Measurements from ENCODE around the gene HSPA1L.
"Not testable (repeated sequence)": the region's sequence is repeated elsewhere in the genome, so short reads cannot be mapped to it uniquely, and the experiment has no call there.

HSPA1L gene

DNA sequence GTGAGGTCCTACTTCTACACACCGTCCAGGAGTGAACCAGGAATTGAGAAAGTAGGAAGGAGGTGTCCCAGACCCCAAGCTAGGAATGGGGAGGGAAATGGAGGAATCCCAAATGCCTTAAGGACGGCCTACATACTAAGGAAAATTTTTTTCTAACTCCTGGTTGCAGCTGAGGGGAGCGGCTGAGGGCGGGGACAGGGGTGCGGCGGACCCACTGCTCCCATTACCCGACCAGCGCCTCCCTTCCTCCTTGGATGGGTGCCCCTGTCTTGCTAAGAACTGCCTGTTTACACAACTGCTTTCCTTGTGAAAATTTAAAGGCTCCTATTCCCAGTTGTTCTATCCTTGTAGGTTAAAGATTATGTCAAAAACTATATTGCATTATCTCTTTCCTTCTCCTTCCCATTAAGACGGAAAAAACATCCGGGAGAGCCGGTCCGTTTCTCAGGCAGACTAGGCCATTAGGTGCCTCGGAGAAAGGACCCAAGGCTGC lies 11.8 kb upstream of the HSPA1L start:
- H3K36me3 ChIP-seq (ENCODE audit: control insufficient read depth, insufficient read depth, low read length), result no peaks in the 10 kb centered on the region
- TF ChIP-seq, protein P1, sequence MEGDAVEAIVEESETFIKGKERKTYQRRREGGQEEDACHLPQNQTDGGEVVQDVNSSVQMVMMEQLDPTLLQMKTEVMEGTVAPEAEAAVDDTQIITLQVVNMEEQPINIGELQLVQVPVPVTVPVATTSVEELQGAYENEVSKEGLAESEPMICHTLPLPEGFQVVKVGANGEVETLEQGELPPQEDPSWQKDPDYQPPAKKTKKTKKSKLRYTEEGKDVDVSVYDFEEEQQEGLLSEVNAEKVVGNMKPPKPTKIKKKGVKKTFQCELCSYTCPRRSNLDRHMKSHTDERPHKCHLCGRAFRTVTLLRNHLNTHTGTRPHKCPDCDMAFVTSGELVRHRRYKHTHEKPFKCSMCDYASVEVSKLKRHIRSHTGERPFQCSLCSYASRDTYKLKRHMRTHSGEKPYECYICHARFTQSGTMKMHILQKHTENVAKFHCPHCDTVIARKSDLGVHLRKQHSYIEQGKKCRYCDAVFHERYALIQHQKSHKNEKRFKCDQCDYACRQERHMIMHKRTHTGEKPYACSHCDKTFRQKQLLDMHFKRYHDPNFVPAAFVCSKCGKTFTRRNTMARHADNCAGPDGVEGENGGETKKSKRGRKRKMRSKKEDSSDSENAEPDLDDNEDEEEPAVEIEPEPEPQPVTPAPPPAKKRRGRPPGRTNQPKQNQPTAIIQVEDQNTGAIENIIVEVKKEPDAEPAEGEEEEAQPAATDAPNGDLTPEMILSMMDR (IDR thresholded peaks at IDR 0.05; ENCODE audit: insufficient read depth, low read length, poor library complexity, severe bottlenecking), result no peak
- no peaks in the 10 kb centered on the region for H3K27me3 ChIP-seq (replicated peaks; ENCODE audit: control insufficient read depth, insufficient read depth, low read length)
- DNase-seq (ENCODE audit: extremely low read depth, insufficient read length), result no peak
- H3K4me3 ChIP-seq (replicated peaks; ENCODE audit: low read depth, low read length), result peak overlapping the region; percentile 66

DNA sequence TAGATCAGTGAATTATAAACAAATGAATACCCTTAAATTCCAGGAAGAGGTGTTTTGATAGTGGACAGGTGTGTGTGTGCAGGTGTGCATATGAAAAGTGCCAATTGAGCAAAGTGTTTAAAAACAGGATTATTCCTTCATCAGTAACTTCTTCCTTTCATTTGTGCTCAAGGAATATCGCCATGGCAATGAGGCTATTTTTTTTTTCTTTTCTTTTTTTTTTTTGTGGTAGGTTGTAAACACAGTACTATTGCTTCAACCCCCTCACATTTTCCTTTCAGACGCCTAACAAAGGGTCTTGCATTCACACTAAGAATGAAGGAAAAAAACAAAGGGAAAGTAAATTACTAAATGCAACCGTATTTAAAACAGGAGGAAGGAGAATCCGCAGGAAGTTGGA lies 10.5 kb upstream of the HSPA1L start:
- no peak overlapping the region for H3K4me3 ChIP-seq (replicated peaks; ENCODE audit: low read depth, low read length)
- no peaks in the 10 kb centered on the region for H3K27me3 ChIP-seq (replicated peaks; ENCODE audit: control insufficient read depth, insufficient read depth, low read length)
- no peaks in the 10 kb centered on the region for H3K36me3 ChIP-seq (ENCODE audit: control insufficient read depth, insufficient read depth, low read length)
- TF ChIP-seq, protein P1 (IDR thresholded peaks at IDR 0.05; ENCODE audit: insufficient read depth, low read length, poor library complexity, severe bottlenecking), result no peak
- no peak for DNase-seq (ENCODE audit: extremely low read depth, insufficient read length)

DNA sequence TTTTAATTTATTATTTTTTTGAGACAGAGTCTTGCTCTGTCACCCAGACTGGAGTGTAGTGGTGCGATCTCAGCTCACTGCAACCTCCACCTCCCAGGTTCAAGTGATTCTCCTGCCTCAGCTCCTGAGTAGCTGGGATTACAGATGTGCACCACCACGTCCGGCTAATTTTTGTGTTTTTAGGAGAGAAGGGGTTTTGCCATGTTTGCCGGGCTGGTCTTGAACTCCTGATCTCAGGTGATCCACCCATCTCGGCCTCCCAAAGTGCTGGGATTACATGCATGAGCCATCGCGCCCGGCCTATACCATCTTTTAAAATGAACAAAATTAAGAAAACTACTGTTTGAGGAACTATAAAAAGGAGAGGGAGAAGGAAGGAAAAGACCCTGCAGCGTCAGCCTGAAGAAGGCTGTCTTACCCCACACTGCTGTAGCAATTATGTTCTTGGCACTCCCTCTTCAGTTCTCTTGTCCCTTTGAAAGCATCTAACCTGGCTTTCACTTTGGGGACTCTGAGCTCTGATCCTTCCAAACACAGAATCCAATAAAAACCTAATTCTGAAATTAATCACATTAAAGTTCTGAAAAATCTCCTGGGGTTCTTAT lies 8.6 kb upstream of the HSPA1L start:
- not testable (repeated sequence) for H3K36me3 ChIP-seq (ENCODE audit: control insufficient read depth, insufficient read depth, low read length); H3K27me3 ChIP-seq (replicated peaks; ENCODE audit: control insufficient read depth, insufficient read depth, low read length); DNase-seq (ENCODE audit: extremely low read depth, insufficient read length); H3K4me3 ChIP-seq (replicated peaks; ENCODE audit: low read depth, low read length)

DNA sequence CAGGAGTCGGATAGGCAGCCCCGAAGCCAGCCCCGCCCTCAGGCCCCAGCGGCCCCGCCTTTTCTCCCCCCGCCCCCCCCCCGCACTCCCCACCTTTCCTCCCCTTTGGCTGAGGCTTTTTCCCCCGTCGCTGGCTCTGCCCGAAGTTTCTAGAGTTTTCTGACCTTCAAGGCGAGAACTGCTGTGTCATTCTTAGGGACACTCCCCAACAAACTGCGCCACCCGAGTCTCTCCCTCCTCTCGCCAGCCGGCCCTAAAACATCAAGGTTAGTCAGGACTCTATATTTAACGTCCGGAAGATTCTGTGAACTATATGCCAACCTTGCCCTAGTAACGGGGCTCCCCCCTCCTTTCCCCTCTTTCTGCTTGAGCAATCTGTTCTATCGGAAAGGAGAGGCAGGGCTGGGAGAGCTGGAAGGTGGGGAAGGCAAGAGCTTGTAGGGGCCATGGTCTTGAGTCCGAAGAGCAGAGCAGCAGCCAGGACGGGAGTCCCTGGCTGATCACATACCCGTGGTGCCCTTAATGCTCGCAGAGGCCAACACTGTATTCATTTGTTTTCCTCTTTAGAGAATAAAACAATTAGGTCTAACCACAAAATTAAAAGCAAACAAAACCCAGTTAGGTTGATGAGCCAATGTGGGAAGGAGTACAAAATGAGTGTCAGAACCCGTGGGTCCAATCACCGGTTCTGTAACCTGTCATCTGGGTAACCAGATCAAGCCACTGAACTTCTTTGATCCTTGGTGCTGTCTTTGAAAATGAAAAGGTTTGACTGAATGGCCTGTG lies 7.1 kb upstream of the HSPA1L start:
- Histone ChIP-seq H3K4me3 (replicated peaks; ENCODE audit: low read depth, low read length) (peak overlapping the region; percentile 80), H3K36me3 (ENCODE audit: control insufficient read depth, insufficient read depth, low read length) (no peaks in the 10 kb centered on the region), H3K27me3 (replicated peaks; ENCODE audit: control insufficient read depth, insufficient read depth, low read length) (no peaks in the 10 kb centered on the region)
- TF ChIP-seq, protein P1 (IDR thresholded peaks at IDR 0.05; ENCODE audit: insufficient read depth, low read length, poor library complexity, severe bottlenecking), result no peak
- peak; percentile 64 for DNase-seq (ENCODE audit: extremely low read depth, insufficient read length)

DNA sequence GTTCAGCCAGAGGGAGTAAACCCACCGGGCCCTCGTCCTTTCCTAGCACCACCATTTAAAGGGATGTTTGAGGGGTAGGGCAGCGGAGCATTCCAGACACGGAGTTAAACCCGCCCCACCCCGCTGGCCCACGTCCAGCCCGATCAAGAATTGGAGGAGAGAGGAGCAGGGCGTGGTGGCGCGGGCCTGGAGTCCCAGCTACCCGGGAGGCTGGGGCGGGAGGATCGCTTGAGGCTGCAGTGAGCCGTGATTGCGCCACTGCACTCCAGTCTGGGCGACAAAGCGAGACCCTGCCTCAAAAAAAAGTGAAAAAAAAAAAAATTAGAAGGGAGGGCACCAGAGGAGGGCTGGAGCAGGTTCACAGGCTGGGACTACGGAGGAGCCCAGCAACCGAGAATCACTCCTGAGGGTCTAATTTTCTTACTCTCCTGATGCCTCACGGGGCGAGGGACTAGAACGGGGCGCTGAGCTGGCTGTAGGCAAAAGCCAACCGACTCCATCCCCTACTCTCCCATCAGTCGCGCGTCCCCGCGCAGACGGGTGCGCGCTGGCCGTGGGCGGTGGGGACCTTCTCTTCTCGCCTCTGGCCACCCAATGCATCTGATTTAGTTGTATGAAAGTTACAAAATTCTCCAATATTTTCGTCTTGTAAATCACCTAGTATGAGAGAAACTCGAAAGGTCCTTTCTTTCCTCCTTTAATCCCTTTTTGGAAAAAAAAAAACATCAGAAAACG lies 6.4 kb upstream of the HSPA1L start:
- DNase-seq (ENCODE audit: extremely low read depth, insufficient read length), result peak; percentile 84

DNA sequence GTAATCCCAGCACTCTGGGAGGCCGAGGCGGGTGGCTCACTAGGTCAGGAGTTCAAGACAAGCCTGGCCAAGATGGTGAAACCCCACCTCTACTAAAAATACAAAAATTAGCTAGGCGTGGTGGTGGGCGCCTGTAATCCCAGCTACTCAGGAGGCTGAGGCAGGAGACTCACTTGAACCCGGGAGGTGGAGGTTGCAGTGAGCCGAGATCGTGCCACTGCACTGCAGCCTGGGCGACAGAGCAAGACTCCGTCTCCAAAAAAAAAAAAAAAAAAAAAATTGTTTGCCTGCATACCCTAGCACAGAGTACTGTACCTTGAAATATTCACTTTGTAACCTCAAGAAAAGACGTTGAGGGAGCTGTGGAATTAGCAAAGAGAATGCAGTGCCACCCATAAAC lies 5.3 kb upstream of the HSPA1L start:
- not testable (repeated sequence) for H3K4me3 ChIP-seq (replicated peaks; ENCODE audit: low read depth, low read length); H3K27me3 ChIP-seq (replicated peaks; ENCODE audit: control insufficient read depth, insufficient read depth, low read length); H3K36me3 ChIP-seq (ENCODE audit: control insufficient read depth, insufficient read depth, low read length); DNase-seq (ENCODE audit: extremely low read depth, insufficient read length)

More for the DNA sequence above, 6.4 kb upstream of the HSPA1L start:
- H3K4me3 ChIP-seq (replicated peaks; ENCODE audit: low read depth, low read length), result peak overlapping the region; percentile 80
- H3K27me3 ChIP-seq (replicated peaks; ENCODE audit: control insufficient read depth, insufficient read depth, low read length), result no peaks in the 10 kb centered on the region
- TF ChIP-seq, protein P1 (IDR thresholded peaks at IDR 0.05; ENCODE audit: insufficient read depth, low read length, poor library complexity, severe bottlenecking), result no peak
- H3K36me3 ChIP-seq (ENCODE audit: control insufficient read depth, insufficient read depth, low read length), result no peaks in the 10 kb centered on the region
